Suppressor macrophage treated with lipopolysaccharide for 1 hour (primary cell): ENCODE data around the gene KAT6B.
"Not testable (repeated sequence)": the region's sequence is repeated elsewhere in the genome, so short reads cannot be mapped to it uniquely, and the experiment has no call there.

Experiments used
- DNase-seq, 3 donors: peaks; one replicate each; pipeline ENCODE4 v3.0.0-alpha.2; 2020 to 2022

KAT6B gene

DNA sequence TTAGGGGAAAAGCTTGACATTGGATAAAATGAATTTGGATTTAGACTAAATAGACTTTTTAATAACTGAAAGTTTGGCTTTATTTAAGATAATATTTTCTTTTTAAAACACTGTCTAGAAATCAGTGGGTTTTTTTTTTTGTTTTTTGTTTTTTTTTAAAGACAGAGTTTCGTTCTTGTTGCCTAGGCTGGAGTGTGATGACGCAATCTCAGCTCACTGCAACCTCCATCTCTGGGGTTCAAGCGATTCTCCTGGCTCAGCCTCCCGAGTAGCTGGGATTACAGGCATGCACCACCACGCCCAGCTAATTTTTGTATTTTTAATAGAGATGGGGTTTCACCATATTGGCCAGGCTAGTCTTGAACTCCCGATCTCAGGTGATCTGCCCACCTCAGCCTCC lies 66.9 kb downstream of the KAT6B start:
- DNase-seq = not testable (repeated sequence)

DNA sequence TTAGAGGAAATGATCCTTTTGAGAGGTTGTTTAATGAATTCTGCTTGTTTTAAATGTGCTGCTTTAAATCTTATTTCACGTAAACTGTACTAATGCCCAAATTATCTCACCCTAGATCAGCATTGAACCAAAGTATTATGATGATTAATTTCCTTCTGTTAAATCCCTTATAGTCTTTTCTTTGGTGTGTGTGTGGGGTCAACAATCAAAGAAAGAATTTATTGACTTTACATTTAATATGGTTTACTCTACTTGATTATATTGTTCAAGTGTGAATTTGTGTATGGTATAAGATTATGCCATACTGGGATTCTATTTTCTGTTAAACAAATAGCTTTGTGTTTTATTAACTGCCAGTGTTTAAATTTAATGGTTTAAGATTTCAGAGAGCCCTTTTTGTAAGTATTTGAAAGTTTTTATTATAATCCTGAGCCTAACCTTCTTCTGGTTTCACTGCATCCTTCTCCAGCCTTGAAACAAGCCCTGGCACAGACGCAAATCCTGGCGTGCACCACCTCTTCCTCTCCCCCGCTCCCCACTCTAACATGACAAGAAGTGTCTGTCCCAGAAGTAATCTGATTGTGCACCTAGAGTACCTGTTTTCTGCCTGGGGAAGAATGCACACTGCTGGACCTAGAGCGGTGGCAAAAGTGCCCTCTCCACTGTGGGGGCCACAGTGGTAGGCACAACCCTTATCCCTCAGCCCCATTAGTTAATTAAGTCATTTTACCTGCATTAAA lies 70.6 kb downstream of the KAT6B start:
- no peak for DNase-seq

DNA sequence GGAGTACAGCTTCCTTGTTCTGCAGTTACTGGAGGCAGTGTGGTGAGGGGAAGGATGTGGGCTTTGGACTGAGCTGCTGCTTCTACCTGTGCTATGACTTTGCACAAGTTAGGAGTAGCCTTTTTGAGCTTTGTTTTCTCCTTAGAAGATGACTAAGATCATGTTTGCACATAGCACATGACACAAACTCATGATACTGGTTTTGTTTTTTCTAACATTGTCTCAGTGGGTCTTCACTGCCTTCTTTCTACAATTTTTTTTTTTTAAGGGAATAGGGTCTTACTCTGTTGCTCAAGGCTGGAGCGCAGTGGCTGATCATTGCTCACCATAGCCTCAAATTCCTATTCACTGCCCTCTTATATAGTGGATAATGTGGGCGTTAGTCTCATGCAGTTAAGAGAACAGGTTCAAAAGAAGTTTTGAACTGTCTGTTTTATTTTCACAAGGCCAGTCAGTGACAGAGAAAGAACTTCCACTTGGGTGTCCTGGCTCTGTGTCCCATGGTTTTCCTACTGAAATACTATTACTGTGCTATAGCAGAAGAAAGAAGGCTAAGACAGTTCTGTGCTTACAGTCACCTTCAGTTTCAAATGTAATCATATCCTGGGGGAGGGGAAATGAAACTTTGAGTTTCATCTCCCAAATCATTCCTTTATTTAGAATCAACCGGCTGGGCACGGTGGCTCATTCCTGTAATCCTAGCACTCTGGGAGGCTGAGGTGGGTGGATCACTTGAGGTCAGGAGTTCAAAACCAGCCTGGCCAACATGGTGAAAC lies 72.0 kb downstream of the KAT6B start:
- peak; percentile 28 to 56 (median 34) for DNase-seq

DNA sequence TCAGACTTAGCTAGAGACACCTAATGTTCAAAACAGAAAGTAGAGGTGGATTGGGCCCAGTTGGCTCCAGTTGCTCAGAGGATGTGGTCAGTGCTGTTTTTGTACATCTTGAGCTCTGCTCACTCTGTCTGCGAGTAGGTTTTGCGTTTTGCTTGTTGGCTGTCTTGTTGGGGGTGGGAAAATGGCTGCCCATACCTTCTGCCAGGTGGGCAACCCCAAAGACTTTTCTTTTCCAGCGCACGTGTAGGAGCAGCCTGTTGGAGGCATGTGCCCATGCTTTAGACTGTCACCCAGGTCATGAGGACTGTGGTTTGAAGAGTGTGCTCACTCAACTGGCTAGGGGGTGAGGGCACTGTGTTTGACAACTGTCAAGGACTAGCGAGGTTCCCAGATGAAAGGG lies 73.9 kb downstream of the KAT6B start:
- no peak for DNase-seq

DNA sequence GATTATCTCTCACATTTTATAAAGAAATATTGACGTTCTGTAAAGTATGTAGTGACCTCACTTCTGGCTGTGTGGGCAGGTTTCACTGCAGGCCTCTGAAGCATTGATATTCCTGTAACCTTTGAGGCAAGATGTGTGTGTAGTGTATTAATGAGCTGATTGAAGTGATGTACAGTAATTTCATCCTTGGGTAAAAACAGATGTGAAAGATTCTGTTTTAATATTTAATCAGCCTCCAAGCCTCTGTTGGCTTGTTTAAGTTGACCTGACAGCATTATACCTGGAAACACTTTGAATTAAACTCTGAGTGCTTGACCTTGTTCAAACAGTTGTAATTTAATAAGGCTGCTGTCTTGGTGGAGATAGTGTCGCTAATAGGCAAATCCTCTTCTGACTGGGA lies 74.9 kb downstream of the KAT6B start:
- no peak for DNase-seq

DNA sequence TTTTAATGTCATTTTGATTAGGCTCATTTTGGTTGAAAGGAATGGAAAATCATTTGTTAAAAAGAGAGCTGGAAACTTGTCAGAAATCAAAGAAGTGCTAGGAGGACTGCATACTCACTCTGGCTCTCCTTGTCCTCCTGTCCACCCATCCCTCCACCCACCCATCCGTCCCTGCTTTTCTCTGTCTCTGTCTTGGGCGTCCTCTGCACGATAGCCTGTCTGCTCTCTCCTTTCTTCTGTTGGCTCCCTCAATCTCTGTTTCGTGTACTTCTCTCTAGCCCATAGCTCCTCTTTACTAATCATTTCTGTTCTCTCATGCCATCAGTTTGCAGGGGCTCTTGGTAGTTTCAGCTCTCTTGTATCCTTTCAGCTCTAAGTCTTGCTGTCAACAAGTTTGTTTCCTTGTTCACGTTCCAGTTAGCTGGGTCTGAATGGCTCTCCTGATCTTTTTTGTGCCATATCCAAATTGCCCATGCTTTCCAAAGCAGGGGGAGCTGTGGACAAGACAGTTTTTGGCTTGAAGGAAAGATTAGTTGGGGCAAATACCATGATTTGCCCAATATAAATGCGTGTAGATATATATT lies 75.6 kb downstream of the KAT6B start:
- no peak for DNase-seq

DNA sequence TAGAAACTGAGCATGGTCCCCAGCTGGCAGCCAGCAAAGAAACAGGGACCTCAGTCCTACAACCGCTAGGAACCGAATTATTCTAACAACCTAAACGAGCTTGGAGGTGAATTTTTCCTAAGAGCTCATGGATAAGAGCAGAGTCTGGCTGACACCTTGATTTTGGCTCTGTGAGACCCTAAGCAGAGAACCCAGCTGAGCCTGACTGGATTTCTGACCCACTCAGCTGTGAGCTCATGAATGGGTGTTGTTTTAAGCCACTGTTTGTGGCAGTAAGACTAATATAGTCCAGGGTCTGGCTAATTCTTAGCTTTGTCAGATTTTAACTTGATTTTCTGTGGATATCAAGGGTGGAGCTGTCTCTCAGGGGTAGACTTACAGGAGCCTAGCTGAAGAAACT lies 77.1 kb downstream of the KAT6B start:
- DNase-seq = no peak

DNA sequence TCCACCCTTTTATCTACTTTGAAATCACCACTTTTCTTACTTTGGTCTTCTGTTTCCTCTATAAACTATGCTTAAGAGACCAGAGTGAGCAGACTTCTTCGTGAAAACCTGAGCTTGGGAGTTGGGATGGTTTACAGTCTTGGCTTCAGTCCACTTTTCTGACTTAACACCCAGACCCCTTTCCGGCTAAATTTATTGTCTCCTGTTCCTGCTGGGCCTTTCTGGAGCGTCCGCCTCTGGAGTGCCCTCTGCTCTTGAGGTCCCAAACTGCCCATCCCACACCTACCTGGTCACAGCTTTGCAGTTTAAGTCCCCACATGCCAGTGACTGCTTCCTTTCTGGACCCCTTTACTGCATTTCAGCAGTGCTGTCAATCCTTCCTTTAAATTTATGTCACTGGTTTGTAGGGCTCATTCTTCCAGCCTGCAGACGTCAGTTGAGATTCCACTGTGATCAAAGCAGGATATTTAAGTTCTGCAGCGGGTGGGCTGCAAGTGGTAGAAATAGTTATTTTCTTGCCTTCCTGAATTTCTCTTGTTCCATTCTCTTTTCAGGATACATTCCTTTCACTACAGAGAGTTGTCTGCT lies 80.3 kb downstream of the KAT6B start:
- no peak for DNase-seq

DNA sequence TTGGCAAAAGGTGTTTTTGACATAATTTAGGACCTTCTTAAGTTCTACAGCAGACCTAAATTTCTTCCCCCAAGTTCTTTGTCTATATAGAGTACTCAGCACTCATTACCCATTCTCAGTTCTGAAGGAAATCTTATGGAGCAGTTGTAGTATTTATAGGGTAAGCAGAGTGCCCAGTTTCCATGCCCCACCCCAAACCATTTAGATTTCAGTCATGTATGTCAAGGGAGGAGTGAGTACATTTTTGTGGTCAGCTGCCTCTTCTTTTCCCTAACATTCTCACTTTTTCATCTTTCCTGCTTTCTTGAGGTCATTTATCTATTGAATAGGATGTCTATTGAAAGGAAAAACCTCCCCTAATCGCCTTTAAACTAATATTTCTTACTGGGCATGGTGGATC lies 83.3 kb downstream of the KAT6B start:
- DNase-seq = no peak

DNA sequence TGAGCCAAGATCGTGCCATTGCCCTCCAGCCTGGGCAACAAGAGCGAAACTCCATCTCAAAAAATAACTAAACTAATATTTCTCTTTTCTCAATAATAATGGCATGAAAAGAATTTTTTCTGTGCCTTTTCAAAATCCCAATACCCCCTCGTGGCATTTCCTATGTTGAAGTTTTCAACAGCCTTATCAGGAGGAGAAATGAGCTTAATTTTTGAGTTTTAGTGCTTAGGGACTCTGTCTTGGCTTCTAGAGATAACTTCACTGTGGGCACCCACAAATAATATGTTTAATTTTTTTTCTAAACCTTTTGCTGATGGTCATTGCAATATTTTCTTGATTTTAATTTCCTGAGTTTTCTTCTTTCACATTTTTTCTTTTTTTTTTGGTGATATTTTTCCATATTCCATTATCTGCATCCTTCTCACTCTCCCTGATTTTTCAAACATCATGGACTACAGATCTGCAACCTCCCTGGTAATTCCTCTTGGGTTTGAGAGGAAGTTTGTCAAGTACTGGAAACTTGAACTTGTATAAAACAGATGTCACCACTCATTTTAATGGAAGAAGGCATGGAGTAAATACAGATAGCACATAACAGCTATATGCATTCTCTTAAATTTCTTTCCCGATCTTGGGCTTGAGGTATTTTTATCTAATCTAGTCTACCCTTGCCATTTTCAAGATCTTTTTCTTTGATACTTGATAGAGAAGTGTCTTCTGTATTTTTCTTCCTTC lies 84.0 kb downstream of the KAT6B start:
- no peak for DNase-seq

DNA sequence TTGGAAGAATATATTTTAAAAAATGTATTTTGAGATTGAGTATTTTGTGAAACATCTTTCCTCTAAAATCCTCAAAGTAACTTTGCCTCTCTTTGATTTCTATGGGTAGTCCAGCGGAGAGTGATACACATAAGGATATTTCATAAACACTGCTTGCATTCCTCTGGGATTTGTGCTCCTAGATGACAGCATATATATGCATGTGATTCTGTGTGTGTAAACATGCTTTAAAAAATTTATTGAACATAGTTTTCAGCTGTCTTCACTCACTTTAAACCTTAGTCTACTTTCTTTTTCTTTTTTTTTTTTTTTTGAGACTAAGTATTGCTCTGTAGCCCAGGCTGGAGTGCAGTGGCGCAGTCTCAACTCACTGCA lies 84.6 kb downstream of the KAT6B start:
- no peak for DNase-seq

DNA sequence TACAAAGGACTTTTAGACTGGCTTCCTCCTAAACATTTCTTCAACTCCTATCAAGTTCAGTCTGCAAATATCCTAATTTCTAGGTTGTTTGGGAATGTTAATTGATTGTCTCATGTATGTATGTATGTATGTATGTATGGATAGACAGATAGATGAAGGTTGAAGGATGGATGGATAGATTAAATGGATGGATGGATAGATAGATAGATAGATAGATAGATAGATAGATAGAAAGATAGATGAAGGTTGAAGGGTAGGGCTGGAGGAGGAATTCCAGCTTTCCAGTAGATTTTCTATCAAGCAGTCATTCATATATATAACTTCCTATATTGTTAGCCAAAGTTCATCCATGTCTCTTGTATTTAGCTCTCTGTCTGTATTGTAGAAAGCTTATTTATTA lies 85.8 kb downstream of the KAT6B start:
- DNase-seq = no peak

DNA sequence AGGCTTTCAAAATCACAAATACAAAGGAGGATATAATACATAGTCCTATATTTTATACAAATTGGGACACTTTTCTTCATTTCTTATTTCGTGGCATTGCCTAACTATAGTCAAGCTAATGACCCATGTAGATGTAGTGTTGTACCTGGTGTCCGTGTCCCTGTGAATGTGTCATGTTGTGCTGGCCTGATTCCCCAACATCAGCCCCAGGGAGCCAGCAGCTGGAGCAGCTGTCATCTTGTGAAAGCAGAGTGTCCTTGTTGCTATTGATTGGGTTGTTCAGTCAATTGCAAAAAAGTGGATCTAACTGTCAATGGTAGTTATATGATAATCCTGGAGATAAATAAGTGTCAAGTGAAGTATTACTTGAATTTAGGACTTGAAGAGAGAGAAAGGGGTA lies 86.3 kb downstream of the KAT6B start:
- DNase-seq = no peak

DNA sequence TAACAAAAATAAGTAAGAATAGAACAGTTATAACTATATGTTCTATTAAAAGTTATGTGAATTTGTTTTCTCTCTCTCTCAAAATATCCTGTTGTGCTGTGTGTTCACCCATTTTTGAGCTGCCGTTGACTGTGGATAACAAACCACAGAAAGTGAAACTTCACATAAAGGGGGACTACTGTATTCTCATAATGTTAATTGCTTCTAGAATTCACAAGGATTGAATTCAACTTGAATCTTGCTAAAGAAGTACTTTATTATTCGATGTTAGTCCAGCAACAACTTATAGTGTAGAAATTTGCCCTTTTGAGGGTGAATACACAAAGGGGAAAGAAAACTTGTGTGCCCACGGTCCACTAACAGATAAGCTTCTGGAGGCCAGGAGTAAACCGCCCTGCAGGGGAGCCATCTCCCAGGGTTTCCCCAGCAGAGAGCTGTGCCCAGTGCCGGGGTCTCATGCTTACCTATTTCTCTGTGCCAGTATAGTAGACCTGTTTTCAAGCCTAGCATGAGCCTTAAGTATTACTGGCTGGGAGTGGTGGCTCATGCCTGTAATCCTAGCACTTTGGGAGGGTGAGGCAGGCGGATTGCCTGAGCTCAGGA lies 87.1 kb downstream of the KAT6B start:
- no peak for DNase-seq

DNA sequence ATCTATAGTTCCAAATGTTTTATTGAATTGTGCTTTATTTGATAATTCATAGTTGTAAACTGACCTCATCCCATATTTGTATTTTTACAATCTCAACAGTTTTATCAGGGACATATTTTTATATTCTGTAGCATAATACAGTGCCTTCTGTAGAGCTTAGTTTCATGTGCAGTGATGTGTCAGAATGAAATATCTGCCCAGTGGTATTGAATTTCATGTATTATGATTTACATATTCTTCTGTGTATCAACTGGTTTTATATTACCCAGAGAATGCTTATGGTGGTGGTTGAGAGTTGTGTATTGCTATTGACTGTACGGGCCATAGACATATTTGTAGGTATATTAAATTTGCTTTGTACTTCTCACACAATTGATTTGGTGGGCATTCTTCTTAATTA lies 89.9 kb downstream of the KAT6B start:
- no peak for DNase-seq

DNA sequence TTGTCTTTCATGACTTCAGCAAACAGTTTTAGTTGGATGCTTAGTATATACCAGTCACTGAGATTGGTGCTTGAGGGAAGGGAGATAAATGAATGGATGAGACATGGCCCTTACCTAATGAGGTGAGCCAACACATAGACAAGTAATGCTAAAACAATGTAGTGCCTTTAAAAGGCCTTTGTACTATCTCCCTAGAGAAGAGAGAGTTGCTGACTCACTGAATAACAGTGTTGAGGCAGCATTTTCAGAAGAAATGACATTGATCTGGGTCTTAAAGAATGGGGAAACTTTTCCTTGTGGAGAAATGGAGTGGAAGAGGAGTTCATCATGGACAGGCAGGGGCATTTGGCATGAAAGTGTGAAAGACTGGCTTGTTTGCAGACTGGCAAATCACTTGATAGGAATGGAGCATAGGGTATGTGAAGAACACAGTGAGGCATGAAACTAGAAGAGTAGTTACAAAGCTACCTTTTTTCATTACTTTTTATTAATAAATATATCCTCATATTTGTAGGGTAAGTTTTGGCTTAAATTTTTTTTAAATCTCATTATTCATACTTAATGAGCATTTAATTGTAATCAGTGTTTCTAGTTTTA lies 91.2 kb downstream of the KAT6B start:
- DNase-seq = no peak

DNA sequence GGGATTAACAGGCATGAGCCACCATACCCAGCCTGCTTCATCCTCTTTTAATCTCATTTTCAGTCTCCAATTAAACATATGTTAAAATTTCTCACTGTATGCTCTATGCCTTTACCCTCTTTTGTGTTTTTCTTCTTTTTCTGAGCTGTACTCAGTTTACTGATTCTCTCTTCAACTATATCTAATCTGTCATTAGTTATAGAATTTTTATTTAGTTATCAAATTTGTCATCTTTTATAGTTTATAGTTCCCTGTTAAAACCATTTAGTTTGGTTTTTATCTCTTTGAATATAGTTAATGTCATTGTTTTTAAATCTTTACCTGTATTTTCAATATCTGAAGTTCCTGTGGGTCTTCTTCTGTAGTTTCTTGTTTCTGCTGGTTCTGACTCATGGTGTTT lies 93.3 kb downstream of the KAT6B start:
- DNase-seq = no peak

DNA sequence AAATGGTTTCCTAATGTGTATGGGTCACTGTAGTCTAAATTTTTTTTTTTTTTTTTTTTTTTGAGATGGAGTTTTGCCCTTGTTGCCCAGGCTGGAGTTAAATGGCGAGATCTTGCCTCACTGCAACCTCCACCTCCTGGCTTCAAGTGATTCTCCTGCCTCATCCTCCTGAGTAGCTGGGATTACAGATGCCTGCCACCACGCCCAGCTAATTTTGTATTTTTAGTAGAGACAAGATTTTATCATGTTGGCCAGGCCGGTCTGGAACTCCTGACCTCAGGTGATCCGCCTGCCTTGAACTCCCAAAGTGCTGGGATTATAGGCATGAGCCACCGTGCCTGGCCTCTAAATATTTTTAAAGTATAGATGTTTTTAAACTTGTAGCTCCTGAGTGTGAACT lies 94.7 kb downstream of the KAT6B start:
- DNase-seq = not testable (repeated sequence)

DNA sequence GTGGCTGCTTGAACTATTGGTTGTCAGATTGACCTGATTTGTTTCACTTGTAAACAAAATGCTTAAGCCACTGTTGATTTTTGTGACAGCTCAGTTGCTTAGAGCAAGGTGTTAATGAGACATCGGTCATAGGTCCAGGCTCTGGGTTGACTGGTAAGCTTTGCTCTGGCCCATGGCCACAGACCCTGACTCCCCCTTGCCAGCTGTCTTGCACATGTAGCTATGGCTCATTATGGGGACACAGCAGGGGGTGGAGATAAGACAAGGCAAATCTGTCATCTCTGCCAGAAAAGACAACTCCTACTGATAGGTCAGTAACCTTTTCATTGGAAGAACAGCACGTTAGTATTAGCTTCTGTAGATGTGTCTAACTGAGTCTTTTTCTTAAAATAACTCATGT lies 95.3 kb downstream of the KAT6B start:
- no peak for DNase-seq

DNA sequence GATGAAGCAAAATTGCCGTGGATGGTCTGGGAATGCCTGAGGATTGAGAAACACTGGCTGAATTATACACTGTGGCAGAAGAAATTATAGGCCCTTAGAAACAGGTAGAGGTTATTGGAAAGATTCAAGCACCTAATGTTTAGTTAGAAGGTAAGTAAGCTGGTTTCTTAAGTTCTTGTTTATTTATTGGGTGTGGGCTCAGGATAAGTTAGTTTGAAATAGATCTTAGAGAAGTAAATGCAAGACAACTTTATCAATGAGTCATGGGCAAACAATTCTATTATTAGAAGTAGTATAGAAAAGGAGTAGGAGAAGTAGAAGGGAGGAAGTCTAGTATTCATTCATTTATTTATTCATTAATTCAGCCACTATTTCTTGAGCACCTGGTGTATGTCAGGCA lies 96.5 kb downstream of the KAT6B start:
- peak in 1 of 3 donors; percentile 39 for DNase-seq

DNA sequence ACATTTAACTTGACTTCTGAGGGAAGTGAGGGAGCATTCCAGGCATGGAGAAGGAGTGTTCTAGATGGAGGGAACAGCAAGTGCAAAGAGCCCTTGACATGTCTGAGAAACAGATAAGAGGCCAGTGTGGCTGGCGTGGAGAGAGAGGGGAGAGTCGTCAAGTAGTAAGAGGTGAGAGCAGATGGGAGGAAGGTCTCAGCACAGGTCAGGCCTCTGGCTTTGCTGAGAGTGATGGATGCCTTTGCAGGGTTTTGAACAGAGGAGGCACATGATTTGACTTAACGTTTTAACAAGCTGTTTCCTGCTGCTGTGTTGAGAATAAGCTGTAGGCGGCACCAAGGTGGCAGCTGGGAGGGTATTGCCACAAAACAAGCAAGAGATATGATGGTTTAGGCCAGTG lies 97.2 kb downstream of the KAT6B start:
- DNase-seq = no peak

DNA sequence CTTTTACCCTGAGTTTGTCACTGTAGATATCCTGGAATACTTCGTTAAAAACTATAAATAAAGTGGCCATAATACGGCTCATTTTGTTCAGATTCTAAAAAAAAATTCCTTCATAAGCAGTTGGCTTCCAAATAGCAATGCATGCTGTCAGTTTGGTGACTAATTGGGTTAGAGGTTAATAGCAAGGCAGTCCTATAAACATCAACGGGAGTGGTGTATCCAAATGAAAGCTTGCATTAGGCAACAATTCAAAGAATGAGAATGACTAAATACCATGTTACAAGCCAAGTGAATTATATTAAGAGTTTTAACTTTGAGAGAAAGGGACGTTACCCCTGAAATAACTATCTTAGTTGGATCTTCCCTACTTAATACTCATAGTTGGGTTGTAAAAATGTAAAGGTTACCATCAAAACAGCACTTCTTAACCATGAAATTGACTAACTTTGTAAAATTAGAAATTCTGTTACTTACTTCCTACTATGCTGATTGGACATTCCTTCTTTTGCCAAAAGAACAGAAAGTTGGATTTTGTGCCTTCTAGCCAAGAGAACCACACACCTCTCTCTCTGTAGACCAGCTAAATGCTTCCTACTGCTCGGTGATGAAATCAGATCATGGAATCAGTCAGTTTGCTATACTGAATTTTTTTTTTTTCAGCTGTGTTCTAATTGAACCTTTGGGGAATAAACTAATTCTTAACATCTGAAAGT lies 98.0 kb downstream of the KAT6B start:
- peak; percentile 24 to 59 (median 52) for DNase-seq
